Measurements from ENCODE around the gene GLI3. TPM values are rescaled to one million over a fixed set of nuclear protein-coding genes. Genes with fewer than 3 reads are reported as not detected.

The GLI3 gene
- polyA plus RNA-seq, 1 of the 3 experiments (the other 2 are of a cell fraction), result 0.08 TPM

DNA sequence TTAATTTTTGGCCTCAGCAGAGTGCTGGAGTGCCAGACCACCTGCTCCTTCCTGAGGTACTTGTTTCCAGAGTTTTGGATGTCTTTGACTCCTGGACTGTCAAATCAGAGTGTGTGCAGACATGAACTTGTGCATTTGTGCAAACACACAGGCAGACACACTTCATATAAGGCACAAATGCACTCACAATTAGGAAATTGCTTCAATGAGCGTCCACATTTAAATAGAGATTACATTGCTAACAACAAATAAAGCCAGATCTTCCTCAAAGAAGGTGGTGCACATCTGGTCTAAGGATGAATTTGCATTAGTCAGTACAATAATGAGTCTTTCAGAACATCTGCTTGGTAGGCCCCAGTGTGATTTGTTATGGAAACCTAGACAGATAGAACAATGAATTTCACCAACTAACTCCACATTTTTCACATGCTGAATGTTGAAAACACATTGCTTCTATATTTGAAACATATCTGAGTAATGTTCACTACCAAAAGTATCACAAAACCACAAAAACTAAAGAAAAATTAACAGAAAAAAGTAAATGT, 267.4 kb downstream of the GLI3 start:
- Histone ChIP-seq H3K27ac (ENCODE audit: low read depth in 2 of 2, low read length in 1 of 2) (no peak overlapping the region), H3K79me2 (ENCODE audit: insufficient read depth) (no peaks in the 10 kb centered on the region), H3K4me1 (ENCODE audit: control insufficient read depth in 1 of 2, insufficient read depth in 2 of 2, low read depth in 1 of 2, low read length in 1 of 2) (no peaks in the 10 kb centered on the region), H3K9ac (no peak overlapping the region), H4K20me1 (ENCODE audit: insufficient read depth) (no peaks in the 10 kb centered on the region), H3K36me3 (replicated peaks in 1 of 2; ENCODE audit: control insufficient read depth in 1 of 2, insufficient read depth in 2 of 2, low read length in 1 of 2) (no peaks in the 10 kb centered on the region), H3K9me2 (no peaks in the 10 kb centered on the region), H3K4me3 (ENCODE audit: low read depth in 2 of 2, low read length in 1 of 2) (no peak overlapping the region), H3F3A (replicated peaks; ENCODE audit: insufficient read depth) (no peaks in the 10 kb centered on the region), H3K4me2 (no peak overlapping the region), H3K9me3 (no peaks in the 10 kb centered on the region), H3K27me3 (ENCODE audit: insufficient read depth) (peaks cover 43% of the 10 kb centered on the region), H2AFZ (ENCODE audit: low read depth) (no peak overlapping the region)
- CTCF ChIA-PET, result interaction anchor here (2.1 kb wide), 1 partner anchor 29 kb away, joined by 6 read pairs; no protein-coding TSS in a partner anchor
- no peak for DNase-seq
- POLR2A ChIA-PET, result no interaction called here
- TF ChIP-seq ELF1 (IDR thresholded peaks at IDR 0.05), result no peak
- no peak for TF ChIP-seq MEF2A (IDR thresholded peaks at IDR 0.05; ENCODE audit: borderline replicate concordance, low read depth)
- no peak for TF ChIP-seq TEAD4 (IDR thresholded peaks at IDR 0.05; ENCODE audit: borderline replicate concordance, insufficient read depth)
- WGBS (ENCODE audit: low lambda C conversion rate), result 20% methylated on average over 1 of the region's 1 CpG

DNA sequence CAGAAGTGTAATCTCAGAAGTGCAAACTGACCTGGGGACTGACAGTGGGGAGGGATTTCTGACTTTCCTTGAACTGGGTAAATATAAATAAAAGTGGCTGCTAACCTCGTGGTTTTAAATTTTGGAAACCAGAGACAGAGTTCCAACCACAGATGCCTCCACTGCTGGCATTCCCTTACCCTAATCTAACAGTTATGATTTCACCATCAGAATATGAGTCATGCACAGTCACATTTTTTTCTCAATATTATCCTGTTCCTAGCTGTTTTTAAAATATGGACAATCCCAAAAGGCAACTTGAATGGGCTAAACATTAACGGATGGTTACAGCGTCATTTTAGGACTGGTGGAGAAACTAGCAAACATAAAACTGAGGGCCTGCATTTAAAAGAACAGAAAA, 269.9 kb downstream of the GLI3 start:
- Histone ChIP-seq H3K4me3 (ENCODE audit: low read depth in 2 of 2, low read length in 1 of 2) (no peak overlapping the region), H3K9me2 (no peaks in the 10 kb centered on the region), H3K27ac (ENCODE audit: low read depth in 2 of 2, low read length in 1 of 2) (no peak overlapping the region), H3F3A (replicated peaks; ENCODE audit: insufficient read depth) (no peaks in the 10 kb centered on the region), H3K4me1 (ENCODE audit: control insufficient read depth in 1 of 2, insufficient read depth in 2 of 2, low read depth in 1 of 2, low read length in 1 of 2) (no peaks in the 10 kb centered on the region), H3K9ac (no peak overlapping the region), H4K20me1 (ENCODE audit: insufficient read depth) (no peaks in the 10 kb centered on the region), H3K4me2 (no peak overlapping the region), H3K79me2 (ENCODE audit: insufficient read depth) (no peaks in the 10 kb centered on the region), H3K9me3 (no peaks in the 10 kb centered on the region), H2AFZ (ENCODE audit: low read depth) (no peak overlapping the region), H3K36me3 (replicated peaks in 1 of 2; ENCODE audit: control insufficient read depth in 1 of 2, insufficient read depth in 2 of 2, low read length in 1 of 2) (no peaks in the 10 kb centered on the region), H3K27me3 (ENCODE audit: insufficient read depth) (peaks cover 37% of the 10 kb centered on the region)
- no peak for DNase-seq
- ChIA-PET POLR2A (no interaction called here), CTCF (interaction anchor here (0.9 to 6.5 kb wide), 3 partner anchors 11 to 823 kb away, joined by 3 to 51 read pairs (median 47); no protein-coding TSS in a partner anchor)
- WGBS (ENCODE audit: low lambda C conversion rate), result 47% methylated on average over 3 of the region's 3 CpGs
- TF ChIP-seq, protein P1, sequence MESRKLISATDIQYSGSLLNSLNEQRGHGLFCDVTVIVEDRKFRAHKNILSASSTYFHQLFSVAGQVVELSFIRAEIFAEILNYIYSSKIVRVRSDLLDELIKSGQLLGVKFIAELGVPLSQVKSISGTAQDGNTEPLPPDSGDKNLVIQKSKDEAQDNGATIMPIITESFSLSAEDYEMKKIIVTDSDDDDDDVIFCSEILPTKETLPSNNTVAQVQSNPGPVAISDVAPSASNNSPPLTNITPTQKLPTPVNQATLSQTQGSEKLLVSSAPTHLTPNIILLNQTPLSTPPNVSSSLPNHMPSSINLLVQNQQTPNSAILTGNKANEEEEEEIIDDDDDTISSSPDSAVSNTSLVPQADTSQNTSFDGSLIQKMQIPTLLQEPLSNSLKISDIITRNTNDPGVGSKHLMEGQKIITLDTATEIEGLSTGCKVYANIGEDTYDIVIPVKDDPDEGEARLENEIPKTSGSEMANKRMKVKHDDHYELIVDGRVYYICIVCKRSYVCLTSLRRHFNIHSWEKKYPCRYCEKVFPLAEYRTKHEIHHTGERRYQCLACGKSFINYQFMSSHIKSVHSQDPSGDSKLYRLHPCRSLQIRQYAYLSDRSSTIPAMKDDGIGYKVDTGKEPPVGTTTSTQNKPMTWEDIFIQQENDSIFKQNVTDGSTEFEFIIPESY (IDR thresholded peaks at IDR 0.05; ENCODE audit: borderline replicate concordance, low read depth), result no peak
- TF ChIP-seq RXRA (IDR thresholded peaks at IDR 0.05; ENCODE audit: borderline replicate concordance, low read depth), result no peak
- TF ChIP-seq TCF12 (IDR thresholded peaks at IDR 0.05), result peak; percentile 47; the same call in 1 of the 2 replicates
- TF ChIP-seq, protein P2, sequence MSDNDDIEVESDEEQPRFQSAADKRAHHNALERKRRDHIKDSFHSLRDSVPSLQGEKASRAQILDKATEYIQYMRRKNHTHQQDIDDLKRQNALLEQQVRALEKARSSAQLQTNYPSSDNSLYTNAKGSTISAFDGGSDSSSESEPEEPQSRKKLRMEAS (IDR thresholded peaks at IDR 0.05; ENCODE audit: low read depth), result no peak
- no peak for TF ChIP-seq NRF1 (IDR thresholded peaks at IDR 0.05; ENCODE audit: low read depth, low read length)
- no peak for TF ChIP-seq RAD21 (IDR thresholded peaks at IDR 0.05; ENCODE audit: low read length)
- peak; percentile 72 for TF ChIP-seq JUND (IDR thresholded peaks at IDR 0.05)
- TF ChIP-seq YY1 (IDR thresholded peaks at IDR 0.05; ENCODE audit: low read depth), result no peak
- peak; percentile 75; the same call in 1 of the 2 replicates for TF ChIP-seq FOSL2 (IDR thresholded peaks at IDR 0.05; ENCODE audit: borderline replicate concordance, low read depth)
- peak; percentile 19; the same call in 1 of the 2 replicates for TF ChIP-seq NFIC (IDR thresholded peaks at IDR 0.05; ENCODE audit: borderline replicate concordance)
- TF ChIP-seq, protein P3, sequence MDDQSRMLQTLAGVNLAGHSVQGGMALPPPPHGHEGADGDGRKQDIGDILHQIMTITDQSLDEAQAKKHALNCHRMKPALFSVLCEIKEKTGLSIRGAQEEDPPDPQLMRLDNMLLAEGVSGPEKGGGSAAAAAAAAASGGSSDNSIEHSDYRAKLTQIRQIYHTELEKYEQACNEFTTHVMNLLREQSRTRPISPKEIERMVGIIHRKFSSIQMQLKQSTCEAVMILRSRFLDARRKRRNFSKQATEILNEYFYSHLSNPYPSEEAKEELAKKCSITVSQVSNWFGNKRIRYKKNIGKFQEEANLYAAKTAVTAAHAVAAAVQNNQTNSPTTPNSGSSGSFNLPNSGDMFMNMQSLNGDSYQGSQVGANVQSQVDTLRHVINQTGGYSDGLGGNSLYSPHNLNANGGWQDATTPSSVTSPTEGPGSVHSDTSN (IDR thresholded peaks at IDR 0.05), result 0 out of 2 replicates have a peak, but pooled peaks have one; percentile 15

Measured in SK-N-SH (cell line).